NT2/D1 (cell line): Measurements from ENCODE around the gene FBXW8.

Experiments
- SUZ12 ChIP-seq: IDR thresholded peaks from 2 replicates; pipeline ENCODE4 v1.6.1; 2011; ENCODE audit not compliant: insufficient read length, insufficient read depth; ENCODE audit errors: extremely low read depth
- YY1 ChIP-seq: IDR thresholded peaks from 2 replicates; pipeline ENCODE4 v1.6.1; 2011; ENCODE audit not compliant: insufficient read length, insufficient read depth
- ZNF274 ChIP-seq: IDR thresholded peaks from 2 replicates; pipeline ENCODE4 v1.6.1; 2011; ENCODE audit warnings: mild to moderate bottlenecking, low read depth, low read length

- TF ChIP-seq YY1: no peak
- no peak for TF ChIP-seq SUZ12
- no peak for TF ChIP-seq ZNF274
These were observed 109.1 kb downstream of the FBXW8 start for GRCh38 chr12:117019866-117020265.
